Activated CD4-positive, CD25-positive, alpha-beta regulatory T cell treated with anti-CD3 and anti-CD28 coated beads, Interleukin-2, amount 50 U/mL, for 72 hours (primary cell): ENCODE measurements around the gene DPP3.
"Not testable (repeated sequence)": the region's sequence is repeated elsewhere in the genome, so short reads cannot be mapped to it uniquely, and the experiment has no call there.

Source experiments
- DNase-seq: peaks from one replicate; pipeline ENCODE4 v3.0.0; 2021

DPP3 gene

DNA sequence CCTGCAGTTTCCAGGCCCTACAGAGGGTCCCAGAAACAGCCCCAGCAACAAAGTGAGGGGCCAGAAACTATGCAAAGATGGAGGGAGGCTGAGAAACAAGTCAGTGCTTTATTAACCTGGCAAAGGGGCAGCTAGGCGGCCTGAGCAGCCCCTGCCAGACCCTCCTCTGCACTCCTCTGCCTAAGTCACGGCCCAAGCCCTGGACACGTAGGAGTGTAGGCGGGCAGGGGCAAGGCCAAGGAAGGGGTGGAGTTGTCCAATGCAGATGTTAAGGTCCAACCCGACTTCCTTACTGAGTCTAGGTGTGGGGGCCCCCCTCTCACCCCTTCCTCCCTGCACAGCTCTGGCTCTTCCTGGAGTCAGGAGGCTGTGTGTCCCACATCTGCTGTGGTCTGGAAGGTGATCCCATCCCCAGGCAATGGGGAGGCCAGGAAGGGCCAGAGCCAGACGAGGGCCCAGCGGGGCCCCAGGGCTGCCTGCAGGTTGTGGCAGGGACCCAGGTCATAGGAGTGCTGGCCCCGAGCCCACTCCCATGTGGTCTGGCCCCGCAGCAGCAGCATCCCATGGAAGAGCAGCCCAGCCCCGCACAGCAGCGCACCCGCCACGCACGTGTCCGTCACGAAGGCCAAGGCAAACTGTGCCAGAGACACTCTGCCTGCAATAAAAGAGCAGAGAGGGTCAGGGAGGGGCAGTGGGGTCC, 59.1 kb downstream of the DPP3 start:
- no peak for DNase-seq

DNA sequence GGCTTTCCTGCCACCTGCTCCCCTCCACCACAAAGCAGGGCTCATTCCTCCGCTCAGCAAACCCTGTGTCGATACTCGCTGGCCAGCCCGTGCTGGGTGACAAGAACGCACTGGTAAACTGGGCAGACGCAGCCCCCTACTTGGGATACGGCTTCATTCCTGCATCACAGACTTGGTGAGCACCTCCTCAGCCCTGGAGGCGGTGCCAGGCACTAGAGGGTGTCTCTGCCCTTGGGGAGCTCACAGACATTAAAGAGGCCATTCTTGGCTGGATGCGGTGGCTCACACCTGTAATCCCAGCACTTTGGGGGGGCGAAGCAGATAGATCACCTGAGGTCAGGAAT, 59.6 kb downstream of the DPP3 start:
- no peak for DNase-seq

DNA sequence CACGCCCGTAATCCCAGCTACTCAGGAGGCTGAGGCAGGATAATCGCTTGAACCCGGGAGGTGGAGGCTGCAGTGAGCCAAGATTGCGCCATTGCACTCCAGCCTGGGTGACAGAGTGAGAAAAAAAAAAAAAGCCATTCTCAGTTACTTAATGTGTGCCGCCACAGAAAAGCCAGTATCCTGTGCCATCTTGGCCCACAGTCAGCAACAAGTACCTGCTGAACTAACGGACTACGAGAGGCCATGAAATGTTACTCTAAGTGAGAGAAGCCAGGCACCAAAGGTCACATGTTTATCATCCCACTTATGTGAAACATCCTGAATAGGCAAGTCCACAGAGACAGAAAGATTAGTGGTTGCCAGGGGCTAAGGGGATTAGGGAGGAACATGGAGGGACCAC, 60.4 kb downstream of the DPP3 start:
- DNase-seq, result not testable (repeated sequence)

DNA sequence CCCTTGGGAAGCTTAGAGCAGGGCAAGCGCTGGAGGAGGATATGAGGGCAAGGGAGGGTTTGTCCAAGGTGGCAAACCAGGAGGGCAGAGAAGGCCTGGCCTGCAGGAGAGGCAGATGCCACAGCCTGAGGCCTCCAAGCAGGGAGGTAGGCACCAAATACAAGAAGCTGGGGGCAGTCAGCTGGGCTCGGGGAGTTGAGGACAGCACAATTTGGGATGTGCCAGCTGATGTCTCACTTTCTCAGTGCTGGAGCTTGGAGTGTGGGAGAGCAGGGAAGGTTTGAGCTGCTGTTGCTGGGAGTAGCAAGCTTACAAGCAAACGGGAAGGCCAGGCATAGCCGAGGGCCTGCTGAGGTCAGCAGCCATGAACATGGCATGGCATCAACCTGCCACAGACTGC, 61.7 kb downstream of the DPP3 start:
- no peak for DNase-seq

DNA sequence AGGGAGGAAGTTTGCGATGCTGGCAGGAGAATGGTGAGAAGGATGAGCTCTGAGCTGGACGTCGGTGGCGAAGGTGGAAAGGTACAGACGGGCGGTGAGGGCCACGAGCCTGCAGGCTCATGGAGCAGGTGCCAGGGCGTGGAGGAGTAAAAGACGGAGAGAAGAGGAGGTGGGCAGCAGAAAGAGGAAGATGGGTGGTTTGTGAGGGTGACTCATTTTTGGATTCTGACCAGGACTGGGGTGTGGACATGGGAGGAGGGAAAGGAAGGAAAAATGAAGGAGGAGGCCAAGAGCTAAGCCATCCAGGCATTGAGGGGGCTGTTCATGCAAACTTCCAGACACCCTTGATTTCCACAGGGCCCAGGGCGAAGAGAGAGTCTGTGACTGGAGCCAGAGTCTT, 62.1 kb downstream of the DPP3 start:
- DNase-seq, result no peak

DNA sequence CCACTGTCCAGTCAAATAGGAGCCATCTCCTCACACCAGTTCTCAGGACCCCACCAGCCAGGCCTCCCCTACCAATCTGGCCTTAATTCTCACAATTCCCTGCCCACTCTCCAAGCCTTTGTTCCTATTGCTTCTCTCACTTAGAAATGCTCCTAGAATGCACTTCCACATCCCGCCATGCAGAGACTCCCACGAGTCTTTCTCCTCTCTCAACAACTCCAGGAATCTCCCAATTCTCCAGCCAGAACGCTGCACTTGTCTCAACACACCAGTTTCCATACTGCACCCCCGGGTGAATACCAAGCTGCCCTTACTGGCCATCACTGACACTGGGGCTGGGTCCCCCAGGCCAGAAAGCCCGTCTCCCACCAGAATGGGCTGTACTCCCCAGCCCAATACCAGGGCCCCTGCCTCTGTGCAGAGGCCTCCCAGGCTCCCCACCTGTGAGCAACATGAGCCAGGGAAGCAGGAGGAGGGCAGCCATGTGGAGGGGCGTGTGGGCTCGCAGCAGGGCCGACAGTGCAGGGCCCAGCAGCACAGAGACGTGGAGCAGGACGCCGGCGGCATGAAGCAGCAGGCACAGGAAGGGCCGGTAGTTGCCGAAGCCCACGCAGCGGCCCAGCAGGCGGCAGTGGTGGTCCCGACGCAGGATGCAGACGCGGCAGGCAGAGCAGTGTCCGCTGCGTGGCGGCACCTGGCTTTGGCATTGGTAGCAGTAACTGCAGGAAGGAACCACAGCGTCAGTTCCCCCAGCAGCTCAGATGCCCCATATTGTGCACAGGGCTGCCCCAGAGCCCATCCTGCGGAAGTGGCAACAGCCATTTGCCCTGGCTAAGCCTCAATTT, 63.3 kb downstream of the DPP3 start:
- peak; percentile 53 for DNase-seq

DNA sequence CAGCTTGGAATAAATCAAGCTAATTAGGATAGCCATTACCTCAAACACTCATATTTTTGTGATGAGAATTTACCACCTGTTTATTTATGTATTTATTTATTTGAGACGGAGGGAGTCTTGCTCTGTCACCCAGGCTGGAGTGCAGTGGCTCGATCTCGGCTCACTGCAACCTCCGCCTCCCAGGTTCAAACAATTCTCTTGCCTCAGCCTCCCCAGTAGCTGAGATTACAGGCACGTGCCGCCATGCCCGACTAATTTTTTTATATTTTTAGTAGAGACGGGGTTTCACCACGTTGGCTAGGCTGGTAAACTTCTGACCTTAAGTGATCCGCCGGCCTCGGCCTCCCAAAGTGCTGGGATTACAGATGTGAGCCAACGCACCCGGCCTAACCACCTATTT, 64.7 kb downstream of the DPP3 start:
- DNase-seq, result not testable (repeated sequence)

DNA sequence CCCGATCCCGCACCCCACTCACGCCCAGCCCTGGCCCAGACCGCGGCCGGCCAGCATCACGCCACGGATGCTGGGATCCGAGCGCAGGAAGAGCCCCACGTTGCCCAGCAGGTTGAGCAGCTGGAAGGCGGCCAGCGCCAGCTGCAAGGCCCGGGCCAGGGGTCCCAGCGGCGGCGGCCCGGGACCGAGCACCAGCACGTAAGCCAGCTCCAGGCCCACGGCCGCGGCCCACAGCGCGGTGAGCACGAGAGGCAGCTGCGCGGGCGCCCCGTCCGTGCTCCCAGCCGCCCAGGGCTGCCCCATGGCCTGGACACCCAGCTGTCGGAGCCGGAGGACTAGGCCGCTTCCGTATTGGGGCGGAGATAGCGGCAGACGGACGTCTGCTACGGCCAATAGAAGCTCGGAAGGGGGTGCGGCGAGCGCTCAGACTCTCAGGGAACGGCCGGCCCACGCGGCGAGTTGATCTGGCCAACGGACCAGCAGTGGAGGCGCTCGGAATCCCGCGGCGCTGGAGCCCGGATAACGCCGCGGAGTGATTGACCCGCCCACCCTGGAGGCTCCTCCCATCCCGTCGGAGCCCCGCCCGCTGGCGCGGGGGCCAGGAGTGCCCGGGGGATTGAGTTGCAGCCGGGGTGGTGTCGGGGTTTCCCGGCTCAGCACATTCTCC, 65.6 kb downstream of the DPP3 start, which contains the start of gene ZDHHC24:
TSS of gene ZDHHC24 (minus strand) at position 348 of the 667 bp plus-strand sequence. CDS start at position 303, 45 bp downstream.
- DNase-seq, result peak; percentile 91

DNA sequence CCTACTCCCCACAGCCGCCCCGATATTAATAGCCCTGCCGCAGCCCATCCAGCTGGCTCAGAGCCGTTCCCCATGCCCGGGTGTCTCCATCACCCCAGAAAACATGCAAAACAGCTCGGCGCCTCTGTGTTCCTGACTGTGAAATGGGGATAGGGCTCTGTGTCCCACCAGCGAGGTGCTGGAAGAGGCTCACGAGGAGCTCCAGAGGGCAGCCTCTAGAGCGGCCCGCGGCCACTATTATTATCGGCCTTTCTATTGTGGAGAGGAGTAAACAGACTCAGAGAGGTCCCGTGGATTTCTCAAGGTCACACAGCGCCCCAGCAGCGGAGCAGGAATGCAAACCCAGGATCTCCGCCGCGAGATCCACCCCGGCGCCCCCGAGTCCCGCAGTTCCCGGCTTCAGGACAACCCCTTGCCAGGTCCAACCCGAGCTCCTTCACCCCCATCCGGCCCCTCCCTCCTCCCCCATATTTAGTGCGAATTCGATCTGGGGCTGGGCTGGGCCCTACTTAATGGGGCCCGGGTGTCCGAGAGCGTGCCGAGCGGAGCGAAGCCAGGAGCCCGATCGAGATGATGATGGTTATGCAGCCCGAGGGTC, 66.2 kb downstream of the DPP3 start, which contains the start of gene ACTN3:
TSS of gene ACTN3 (plus strand) at position 536 of the 598 bp plus-strand sequence. CDS start at position 571, 35 bp downstream.
- DNase-seq, result no peak

DNA sequence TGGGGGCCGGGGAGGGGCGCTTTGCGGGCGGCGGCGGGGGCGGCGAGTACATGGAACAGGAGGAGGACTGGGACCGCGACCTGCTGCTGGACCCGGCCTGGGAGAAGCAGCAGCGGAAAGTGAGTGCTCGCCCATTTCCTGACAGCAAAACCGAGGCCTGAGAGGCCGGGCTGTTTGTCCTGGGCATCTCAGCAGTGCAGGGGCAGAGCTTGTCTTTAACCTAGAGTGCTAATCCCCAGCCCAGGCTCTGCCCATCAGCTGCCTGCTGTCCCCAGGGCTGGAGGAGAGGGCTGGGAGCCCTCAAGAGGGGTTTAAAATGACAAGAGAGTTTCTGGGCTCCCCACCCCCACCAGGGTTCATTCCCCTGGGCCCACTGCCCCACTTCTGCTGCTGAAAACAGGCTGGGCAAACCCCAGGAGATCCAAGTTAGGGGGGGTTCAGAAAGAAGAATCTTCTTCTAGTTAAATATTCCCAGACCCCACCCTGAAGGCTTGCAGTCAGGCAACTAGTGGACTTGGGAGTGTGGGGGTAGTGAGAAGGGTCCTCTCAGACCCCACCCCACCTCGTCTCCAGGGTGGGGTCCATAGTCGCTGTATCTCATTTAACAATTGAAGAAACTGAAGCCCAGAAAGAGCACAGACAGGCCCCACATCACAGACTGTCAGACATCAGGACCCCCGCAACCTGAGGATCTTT, 66.9 kb downstream of the DPP3 start:
- no peak for DNase-seq

DNA sequence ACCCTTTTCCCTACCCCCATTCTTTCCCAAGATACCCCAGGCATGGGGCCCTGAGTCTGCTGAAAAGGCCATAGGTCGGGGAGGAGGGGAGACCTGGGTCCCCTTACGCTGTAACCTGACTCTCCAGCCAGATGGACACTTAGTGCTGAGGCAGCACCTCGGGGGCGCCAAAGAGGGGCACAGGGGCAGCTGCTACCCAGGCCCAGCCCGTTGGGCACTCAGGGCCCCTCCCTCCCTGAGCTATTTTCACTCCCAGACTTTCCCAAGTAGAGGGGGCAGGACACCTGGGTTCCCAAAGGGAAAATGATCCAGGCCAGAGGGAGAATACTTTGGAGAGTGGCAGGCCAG, 67.4 kb downstream of the DPP3 start:
- DNase-seq, result no peak

DNA sequence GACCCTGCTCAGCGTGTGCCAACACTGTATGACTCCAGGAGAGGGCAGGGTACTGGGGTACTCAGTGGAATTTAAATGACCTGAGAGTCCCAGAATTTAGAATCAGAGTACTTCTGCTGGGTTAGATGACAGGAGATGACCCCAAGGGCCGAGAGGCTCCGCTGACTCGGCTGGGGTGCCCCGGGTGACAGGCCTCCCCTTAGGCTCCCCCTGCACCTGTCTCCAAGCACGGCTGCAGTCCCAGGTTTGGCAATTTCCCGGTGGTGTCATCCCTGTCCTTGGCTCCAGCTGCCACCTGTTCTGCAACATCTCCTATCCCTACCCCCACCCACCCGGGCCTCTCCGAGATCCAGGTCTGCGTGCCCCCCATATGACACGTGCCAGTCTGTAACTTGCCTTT, 67.8 kb downstream of the DPP3 start:
- no peak for DNase-seq

DNA sequence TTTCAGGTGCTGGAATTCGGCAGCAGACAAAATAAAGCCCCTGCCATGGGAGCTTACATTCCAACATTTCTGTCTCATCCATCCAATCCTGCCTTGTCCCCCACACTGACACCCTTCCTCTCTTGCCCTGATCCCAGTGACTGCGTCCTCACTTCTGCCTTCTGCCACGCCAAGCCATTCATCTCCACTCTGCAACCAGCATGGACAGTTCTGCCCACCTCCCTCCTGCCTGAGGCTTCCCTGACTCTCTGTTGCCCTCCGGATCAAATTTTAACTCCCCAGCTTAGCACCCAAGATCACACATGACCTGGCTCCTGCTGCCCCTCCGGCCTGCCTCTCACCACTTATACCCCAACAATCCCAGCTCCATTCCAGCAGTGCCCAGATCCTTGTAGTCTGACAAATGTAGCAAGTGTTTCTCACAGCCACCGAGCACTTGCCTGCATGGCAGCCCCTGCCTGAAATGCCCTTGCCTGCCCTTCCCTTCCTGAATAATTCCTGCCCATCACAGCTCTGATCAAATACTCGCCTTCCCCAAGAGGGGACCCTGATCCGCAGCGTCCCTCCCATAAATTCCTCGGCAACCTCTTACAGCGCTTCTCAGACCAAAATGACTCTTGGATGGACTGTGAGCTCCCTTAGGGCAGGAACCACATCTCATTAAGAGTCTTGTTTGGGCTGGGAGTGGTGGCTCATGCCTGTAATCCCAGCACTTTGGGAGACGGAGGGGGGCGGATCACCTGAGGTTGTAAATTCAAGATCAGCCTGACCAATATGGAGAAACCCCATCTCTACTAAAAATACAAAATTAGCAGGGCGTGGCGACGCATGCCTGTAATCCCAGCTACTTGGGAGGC, 68.8 kb downstream of the DPP3 start:
- DNase-seq, result no peak

DNA sequence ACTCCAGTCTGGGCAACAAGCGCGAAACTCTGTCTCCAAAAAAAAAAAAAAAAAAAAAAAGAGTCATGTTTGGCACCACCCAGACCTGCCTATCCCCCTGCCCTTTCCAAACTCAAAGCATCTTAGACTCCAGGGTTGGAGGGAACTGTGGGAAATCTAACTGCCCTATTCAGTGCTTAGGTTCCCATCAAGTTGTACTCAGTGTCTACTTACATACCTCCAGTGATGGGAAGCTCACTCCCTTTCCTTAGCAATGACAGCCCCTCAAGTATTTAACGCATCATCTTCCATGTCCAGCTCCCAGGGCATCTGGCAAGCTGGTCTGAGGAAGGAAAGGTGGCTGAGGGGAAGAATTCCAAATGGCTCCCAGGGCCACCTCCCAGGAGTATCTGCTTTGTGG, 69.5 kb downstream of the DPP3 start:
- DNase-seq, result no peak

DNA sequence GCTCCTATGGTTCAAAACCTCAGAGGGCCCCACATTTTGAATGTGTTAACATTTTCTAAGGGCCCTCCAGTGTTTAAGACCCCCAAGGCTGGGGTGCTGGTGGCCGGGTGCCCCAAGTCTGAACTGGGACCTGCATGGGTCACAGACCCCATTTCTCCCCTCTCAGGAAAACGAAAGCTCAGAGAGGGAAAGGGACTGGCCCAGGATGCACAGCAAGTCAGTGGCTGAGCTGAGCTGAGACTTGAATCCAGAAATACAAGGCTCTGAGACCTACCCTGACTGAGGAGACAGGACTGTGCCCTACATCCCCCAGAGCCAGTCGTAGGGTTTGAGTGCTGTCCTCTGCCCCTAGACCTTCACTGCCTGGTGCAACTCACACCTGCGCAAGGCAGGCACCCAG, 70.7 kb downstream of the DPP3 start:
- DNase-seq, result no peak

DNA sequence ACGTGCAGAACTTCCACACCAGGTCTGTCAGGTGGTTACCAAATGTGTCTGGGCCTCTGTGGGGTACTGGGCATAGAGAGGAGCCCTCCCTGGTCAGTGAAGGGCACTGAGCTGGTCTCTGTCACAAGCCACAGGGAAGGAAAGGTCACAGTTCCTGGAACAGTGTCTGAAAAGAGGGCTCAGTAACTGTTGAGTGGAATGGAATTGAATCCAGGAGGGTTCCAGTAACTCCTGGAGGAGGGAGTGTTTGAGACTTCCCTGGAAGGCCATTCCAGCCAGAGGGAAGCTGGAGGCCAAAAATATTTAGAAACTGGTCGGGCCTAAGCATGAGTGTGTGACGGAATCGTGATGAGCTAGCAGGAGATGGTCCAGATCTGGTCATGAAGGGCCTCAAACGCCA, 74.4 kb downstream of the DPP3 start:
- no peak for DNase-seq

DNA sequence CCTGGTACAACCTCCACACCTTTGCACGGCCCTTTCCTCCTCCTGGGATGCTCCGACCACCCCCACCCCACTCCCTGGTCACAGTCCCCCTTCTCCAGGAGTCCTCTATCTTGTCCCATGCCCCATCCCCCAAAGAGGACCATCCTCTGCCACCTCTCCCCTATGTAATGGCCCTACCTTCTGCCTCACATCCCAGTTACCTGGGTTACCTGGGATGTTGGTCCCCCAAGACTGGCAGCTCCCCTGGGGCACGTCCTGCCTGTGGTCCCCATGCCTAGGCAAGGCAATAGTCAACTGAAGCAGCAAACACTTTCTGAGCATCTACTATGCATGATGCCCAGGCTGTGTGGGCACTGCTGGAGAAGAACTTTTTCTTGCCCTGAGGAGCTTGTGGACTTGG, 75.2 kb downstream of the DPP3 start:
- DNase-seq, result no peak

DNA sequence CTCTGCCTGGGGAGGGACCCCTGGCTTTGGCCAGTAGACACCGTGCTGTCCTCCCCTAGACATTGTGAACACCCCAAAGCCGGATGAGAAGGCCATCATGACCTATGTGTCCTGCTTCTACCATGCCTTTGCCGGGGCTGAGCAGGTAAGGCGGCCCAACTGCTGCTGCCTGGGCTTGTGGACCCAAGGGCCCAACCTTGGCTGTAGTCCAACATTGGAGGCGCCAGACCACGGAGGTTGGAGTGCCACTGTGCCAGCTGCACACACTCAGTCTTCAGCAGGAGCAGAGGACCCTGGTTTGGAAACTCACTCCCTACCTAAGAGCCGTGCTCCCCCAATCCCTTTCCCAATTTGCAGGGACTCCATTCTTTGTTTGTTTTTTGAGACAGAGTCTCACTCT, 75.9 kb downstream of the DPP3 start:
- DNase-seq, result no peak

DNA sequence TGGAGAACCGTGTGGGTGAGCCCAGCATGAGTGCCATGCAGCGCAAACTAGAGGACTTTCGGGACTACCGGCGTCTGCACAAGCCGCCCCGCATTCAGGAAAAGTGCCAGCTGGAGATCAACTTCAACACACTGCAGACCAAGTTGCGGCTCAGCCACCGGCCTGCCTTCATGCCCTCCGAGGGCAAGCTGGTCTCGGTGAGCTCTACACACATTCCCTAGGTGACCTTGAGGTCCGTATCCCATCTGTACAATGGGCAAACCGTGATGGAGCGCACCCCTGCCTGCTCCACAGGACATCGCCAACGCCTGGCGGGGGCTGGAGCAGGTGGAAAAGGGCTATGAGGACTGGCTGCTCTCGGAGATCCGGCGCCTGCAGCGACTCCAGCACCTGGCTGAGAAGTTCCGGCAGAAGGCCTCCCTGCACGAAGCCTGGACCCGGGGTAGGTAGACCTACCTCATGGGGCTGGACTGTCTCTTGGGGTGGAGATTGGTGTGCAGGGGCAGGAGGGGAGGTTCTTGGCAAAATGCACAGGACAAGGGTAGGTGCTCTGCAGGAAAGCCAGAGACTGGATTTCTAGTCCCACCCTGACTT, 77.6 kb downstream of the DPP3 start:
- DNase-seq, result no peak
